GM18511 (cell line): ENCODE measurements around the gene SOD1.
A peak's percentile ranks its signal among the peaks of the same experiment; 100 is the strongest.
"Not testable (repeated sequence)": the region's sequence is repeated elsewhere in the genome, so short reads cannot be mapped to it uniquely, and the experiment has no call there.

ENCODE experiments used
- ATAC-seq: cut with Tn5 transposase; IDR thresholded peaks from one replicate; pipeline ENCODE4 v1.9.1; 2021; ENCODE audit warnings: mild to moderate bottlenecking, moderate library complexity; ENCODE audit not compliant: unreplicated experiment

Gene SOD1

DNA sequence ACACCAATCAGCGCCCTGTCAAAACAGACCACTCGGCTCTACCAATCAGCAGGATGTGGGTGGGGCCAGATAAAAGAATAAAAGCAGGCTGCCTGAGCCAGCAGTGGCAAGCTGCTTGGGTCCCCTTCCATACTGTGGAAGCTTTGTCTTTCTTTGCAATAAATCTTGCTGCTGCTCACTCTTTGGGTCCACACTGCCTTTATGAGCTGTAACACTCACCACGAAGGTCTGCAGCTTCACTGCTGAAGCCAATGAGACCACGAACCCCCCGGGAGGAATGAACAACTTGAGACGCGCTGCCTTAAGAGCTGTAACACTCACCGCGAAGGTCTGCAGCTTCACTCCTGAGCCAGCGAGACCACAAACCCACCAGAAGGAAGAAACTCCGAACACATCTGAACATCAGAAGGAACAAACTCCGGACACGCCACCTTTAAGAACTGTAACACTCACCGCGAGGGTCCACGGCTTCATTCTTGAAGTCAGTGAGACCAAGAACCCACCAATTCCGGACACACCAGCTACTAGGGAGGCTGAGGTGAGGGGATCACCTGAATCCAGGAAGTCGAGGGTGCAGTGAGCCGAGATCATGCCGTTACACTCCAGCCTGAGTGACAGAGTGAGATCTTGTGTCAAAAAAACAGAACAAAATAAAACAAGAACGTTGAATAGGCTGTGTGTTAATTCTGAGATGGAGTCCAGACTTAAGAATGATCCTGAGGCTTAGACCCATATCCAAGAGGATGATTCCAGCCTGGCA, 4.5 kb upstream of the SOD1 start:
- ATAC-seq, result not testable (repeated sequence)

DNA sequence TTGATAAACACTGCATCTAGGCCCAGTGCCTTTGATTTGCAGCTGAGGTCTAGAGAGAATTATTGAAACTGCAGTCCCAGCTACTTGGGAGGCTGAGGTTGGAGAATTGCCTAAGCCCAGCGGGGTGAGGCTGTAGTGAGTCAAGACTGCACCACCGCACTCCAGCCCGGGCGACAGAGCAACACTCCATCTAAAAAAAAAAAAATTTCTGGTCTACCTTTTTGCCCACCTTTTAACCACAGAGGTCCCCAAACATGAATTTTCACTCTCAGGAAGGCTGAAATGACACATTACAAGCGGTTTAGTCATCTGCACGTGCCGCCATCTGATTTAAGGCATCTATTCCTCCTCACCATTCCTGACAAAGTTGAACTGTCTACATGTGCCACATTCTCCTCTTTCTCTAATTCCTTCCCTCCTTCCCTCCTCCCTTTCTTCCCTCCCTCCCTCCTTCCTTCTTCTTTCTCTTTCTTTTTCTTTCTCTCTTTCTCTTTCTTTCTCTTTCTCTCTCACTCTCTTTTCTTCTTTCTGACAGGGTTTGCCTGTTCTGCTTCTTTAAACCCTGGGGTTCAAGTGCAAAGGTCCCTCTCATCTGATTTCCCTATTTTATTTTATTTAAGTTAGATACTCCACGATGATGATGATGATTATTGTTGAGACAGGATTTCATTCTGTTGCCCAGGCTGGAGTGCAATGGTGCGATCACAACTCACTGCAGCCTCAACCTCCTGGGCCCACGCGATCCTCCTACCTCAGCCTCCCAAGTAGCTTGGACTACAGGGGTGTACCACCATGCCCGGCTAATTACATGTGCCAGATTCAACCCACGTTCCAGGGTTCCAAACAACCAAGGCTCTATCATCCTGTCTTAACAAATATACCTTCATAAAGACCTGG, 3.0 kb upstream of the SOD1 start:
- no peak for ATAC-seq

DNA sequence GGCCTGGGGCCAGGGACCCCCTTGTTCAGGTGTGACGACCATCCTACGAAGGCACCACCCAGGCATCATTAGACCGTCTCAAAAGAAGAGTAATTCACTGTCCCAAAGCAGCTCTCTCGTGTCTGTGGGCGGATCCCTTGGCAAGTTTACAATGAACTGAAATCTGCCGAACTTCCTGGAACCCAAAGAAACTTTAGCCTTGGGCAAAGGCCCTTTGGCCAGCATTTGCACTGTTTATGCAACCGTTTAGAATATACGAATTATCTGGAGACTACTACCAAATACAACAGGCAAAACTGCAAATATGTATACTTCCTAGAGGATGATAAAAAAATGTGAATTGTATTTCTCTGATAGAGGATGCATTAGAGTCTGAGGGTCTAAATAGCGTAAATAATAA, 1.4 kb upstream of the SOD1 start:
- no peak for ATAC-seq

DNA sequence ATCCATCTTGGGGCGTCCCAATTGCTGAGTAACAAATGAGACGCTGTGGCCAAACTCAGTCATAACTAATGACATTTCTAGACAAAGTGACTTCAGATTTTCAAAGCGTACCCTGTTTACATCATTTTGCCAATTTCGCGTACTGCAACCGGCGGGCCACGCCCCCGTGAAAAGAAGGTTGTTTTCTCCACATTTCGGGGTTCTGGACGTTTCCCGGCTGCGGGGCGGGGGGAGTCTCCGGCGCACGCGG, 282 bp upstream of the SOD1 start:
- ATAC-seq, result peak; percentile 25

DNA sequence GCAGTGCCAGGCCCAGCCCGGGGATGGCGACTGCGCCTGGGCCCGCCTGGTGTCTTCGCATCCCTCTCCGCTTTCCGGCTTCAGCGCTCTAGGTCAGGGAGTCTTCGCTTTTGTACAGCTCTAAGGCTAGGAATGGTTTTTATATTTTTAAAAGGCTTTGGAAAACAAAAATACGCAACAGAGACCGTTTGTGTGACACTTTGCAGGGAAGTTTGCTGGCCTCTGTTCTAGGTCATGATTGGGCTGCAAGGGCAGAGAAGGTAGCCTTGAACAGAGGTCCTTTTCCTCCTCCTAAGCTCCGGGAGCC, 719 bp downstream of the SOD1 start:
- ATAC-seq, result peak; percentile 42

DNA sequence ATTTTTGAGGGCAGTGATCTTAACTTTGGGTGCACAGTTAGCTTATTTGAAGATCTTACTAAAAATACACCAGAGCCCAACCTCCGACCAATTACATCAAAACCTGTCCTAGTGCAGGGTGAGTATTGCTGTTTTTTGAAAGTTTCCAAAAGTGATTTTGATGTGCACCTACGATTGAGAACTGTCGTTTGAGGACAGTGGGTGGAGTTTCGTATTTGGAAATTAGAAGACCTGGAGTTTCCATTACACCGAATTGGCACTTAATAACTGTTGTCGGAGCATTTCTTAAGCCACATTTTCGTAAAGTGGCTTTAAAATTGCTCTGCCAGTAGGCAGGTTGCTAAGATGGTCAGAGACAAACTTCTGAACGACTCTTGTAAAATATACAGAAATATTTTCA, 1.1 kb downstream of the SOD1 start:
- ATAC-seq, result no peak

DNA sequence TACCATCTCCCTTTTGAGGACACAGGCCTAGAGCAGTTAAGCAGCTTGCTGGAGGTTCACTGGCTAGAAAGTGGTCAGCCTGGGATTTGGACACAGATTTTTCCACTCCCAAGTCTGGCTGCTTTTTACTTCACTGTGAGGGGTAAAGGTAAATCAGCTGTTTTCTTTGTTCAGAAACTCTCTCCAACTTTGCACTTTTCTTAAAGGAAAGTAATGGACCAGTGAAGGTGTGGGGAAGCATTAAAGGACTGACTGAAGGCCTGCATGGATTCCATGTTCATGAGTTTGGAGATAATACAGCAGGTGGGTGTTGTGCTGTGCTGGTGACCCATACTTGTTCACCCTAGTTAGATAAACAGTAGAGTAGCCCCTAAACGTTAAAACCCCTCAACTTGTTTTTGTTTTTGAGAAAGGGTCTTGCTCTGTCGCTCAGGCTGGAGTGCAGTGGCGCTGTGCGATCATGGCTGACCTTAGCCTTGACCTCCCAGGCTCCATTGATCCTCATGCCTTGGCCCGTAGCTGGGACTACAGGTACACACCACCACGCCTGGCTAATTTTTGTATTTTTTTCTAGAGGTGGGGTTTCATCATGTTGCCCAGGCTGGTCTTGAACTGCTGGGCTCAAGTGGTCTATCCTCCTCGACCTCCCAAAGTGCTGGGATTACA, 4.2 kb downstream of the SOD1 start:
- ATAC-seq, result no peak

DNA sequence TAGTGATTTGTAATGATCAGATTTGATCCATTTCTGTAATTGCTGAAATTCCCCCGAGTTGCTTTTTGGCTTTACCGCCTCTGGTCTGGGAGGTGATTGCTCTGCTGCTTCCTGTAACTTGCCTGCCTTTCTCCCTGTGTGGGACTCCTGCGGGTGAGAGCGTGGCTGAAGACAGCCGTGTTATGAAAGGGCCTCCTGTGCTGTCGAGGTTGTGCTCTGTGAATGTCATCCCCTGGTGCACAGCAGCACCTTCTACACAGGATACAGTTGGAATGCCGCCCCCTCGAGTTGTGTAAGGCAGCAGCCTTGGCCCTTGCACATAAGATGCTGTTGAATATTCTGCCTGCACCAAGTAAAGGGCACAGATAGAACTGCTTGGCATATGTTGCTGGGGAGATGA, 5.9 kb downstream of the SOD1 start:
- no peak for ATAC-seq

DNA sequence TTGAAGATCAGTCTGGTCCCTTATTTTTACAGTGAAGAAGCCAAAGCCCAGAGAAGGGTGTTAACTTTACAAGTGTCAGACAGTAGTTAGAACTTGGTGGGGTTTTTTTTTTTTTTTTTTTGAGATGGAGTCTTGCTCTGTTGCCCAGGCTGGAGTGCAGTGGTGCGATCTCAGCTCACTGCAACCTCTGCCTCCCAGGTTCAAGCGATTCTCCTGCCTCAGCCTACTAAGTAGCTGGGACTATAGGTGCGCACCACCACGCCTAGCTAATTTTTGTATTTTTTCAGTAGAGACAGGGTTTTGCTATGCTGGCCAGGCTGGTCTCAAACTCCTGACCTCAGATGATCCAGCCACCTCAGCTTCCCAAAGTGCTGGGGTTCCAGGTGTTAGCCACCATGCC, 6.4 kb downstream of the SOD1 start:
- ATAC-seq, result not testable (repeated sequence)

DNA sequence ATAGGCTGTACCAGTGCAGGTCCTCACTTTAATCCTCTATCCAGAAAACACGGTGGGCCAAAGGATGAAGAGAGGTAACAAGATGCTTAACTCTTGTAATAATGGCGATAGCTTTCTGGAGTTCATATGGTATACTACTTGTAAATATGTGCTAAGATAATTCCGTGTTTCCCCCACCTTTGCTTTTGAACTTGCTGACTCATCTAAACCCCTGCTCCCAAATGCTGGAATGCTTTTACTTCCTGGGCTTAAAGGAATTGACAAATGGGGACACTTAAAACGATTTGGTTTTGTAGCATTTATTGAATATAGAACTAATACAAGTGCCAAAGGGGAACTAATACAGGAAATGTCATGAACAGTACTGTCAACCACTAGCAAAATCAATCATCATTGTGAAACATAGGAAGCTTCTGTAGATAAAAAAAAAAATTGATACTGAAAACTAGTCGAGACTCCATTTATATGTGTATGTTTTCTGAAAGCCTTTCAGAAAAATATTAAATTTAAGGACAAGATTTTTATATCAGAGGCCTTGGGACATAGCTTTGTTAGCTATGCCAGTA, 7.0 kb downstream of the SOD1 start:
- ATAC-seq, result no peak

DNA sequence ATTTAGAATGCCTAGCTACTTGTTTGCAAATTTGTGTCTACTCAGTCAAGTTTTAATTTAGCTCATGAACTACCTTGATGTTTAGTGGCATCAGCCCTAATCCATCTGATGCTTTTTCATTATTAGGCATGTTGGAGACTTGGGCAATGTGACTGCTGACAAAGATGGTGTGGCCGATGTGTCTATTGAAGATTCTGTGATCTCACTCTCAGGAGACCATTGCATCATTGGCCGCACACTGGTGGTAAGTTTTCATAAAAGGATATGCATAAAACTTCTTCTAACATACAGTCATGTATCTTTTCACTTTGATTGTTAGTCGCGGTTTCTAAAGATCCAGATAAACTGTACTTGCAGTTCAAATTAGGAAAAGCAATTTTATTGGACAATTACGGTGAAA, 7.6 kb downstream of the SOD1 start:
- no peak for ATAC-seq

DNA sequence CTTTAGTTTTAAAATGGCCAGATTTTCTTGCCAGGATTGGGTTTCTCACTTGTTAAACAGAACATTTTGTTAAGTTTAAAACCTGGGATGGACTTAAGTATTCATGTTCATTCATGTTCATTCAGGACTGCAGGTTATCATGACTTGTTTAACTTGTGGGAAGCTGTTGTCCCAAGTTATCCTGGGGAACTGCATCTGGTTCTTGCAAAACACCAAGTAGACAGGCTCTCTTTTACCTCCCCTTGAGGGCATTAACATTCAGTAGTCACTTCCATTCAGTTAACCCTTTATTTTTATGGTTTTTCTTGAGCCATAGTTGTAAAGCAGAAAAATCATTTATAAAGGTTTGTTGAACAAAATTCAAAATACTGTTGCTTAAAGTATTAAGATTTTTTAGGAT, 8.1 kb downstream of the SOD1 start:
- no peak for ATAC-seq

DNA sequence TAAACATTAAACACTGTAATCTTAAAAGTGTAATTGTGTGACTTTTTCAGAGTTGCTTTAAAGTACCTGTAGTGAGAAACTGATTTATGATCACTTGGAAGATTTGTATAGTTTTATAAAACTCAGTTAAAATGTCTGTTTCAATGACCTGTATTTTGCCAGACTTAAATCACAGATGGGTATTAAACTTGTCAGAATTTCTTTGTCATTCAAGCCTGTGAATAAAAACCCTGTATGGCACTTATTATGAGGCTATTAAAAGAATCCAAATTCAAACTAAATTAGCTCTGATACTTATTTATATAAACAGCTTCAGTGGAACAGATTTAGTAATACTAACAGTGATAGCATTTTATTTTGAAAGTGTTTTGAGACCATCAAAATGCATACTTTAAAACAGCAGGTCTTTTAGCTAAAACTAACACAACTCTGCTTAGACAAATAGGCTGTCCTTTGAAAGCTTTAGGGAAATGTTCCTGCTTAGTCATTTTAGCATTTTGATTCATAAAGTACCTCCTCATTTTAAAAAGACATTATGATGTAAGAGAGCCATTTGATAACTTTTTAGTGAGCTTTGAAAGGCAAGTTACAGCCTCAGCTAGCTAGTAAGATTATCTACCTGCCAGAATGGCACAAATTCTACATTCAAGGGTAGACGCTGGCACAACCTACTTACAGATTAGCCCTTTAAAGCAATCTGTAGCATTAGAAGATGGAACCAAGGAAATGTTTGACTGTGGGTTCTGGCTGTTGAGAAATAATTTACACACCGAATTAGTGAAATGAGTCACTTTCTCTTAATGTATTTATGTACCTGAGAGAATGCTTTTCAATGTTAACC, 9.4 kb downstream of the SOD1 start:
- peak; percentile 44 for ATAC-seq

DNA sequence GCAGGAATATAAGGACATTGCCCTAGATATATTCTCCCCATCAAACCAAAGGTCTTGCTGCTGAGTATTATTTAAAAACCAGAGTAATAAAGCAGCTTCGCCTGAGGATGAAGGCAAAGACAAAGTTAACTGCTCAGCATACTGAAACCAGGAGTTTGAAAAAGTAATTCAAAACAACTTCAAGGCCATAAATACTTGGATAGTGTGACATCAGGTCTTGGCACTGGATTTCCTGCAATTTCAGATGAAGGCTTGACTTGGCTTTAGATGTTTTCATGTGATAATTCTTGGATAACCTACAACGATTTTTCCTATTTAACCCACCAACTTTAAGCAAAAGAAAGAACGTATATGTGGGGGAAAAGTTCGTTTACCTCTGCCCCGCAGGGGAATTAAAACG, 10.6 kb downstream of the SOD1 start:
- ATAC-seq, result no peak

DNA sequence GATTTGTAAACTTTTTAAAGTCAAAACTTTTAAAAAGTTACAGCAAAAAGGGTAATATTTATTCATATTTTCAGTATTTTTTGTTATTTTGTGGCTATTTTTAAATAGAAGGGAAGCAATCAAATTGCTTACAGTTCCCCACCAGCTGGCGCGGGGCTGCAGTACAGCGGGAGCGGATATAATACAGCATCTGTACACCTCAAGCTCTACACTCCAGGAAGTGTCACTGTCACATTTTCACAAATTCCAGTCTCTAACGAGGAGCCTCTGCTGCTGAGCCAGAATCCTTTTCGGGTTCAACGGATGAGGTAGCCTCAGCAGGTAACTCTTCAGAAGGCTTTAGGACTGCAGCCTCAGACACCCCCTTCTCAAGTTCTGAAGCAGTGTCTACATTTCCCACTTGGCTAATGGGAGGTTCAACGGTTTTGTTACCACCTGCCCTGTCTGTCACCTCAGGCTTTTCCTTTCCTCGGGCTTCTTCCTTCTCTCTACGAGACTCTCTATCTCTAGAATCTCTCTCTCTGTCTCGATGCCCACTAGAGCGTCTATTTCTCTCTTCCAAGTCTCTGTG, 11.7 kb downstream of the SOD1 start:
- no peak for ATAC-seq

DNA sequence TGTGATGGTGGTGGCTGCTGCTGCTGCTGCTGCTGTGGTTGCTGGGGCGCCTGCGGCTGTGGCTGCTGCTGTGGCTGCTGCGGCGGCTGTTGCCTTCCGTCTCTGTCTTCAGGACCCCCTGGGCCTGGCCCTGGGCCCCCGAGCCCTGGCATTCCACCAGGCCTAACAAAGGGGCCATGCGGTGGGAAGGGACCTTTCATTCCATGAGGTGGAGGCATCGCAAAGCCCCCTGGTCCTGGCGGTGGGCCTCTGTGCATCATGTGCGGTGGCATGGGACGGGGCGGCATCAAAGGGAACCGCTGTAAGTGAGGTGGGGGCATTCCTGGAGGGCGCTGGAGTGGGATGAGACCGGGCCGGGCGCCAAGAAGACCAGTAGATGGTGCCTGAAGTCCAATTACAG, 12.4 kb downstream of the SOD1 start:
- ATAC-seq, result no peak

DNA sequence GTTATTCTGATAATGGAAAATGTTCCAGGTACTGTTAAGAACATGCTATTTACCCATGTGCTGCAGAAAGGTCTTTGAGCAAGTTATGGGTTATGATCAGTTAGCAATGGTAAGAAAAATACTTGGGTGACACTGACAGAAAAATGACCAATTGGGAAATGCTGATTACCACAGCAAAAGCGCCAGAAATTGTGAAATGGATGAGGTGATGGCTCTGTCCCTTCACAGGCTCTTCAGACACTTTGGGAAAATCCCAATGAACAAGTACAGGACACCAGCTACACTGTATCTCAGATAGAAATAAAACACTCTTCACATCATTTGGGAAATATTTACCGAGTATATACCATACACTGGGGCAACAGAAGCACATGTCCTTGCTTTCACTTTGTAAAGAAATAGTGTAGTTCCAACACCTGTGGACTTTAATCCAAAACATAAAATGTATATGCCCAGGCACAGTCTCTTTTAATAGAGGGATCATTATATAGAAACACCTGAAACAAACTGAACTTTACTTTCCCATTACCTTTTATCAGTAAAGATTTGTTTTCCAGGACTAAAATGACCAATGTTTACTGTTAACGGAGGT, 13.9 kb downstream of the SOD1 start:
- no peak for ATAC-seq

DNA sequence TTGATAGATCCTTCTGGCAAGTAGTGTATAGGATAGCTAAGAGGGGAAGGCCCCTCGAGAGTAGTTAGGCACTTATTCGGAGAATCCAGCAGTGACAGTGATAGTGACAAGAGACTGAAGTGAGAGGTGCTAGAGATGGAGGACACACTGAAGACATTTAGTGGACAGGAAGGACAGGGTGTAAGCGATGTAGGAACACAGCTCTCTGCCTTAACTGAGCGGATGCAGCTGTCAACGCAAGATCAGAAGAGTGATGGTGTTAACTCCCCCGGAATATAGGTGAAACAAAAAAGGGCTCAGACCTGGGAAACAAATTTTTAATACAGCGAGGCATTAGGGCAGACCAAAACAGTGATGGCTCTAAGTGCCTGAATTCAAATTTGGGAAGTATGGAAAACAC, 15.8 kb downstream of the SOD1 start:
- no peak for ATAC-seq

DNA sequence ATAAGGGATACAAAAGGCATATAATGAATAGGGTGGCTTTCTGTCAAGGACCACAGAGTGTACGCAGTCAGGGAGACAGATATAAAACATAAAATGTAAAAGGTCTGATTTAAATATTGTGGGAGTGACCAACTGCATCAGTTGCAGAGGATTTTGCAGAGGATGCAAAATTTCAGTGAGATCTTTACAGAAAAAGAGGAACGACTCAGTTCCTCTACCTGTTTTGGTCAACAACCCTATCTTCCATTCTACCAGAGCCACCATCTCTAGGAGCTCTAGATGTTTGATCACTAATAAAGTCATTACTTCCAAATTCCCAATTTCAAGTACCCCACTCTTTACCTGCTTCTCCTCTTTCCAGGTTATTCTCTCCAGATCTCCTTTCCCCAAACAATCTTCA, 16.5 kb downstream of the SOD1 start:
- no peak for ATAC-seq

DNA sequence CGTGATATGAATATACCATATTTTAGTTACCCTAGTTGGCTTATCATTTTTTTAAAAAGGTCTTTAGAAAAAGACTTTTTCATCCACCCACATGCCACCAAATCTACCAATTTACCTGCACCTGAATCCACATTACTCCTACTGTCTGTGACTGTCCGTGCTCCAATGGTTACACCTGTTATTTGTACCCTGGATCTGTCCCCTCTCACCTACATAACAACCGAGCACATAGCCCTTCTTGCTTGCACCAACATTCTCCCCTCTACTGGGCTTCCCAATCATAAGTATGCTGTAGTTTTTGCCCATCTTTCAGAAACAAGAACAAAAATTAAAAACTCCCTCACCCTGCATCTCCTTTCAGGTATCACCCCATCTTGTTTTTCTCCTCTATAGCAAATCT, 17.6 kb downstream of the SOD1 start:
- ATAC-seq, result no peak
